HepG2 (cell line): ENCODE data around the gene FGD2. TPM values are rescaled to one million over a fixed set of nuclear protein-coding genes. Genes with fewer than 3 reads are reported as not detected.
A peak's percentile ranks its signal among the peaks of the same experiment; 100 is the strongest.

Source experiments
- ATAC-seq: fragments of 200-7000 bp; cut with Tn5 transposase; 3 replicates; pipeline ENCODE4 v1.9.1; 2020; ENCODE audit warnings: mild to moderate bottlenecking, moderate library complexity
- BruUV-seq: library from RNA; stranded (reverse); fragments of 400-500 nt; replicated peaks from 2 replicates; lab custom pipeline; 2021; lab: Mats Ljungman, UMichigan
- CTCF ChIA-PET: fragments of 300-600 bp; formaldehyde crosslinking; extraction: SDS; loops from one replicate; lab custom pipeline; 2021; ENCODE audit warnings: low total read pairs, inconsistent platforms, low intra/inter-chr PET ratio; lab: Yijun Ruan, JAX
- POLR2A ChIA-PET: fragments of 350-600 bp; sonication (Branson Sonifier 250); formaldehyde crosslinking; loops from one replicate; lab custom pipeline; 2020; ENCODE audit warnings: antibody characterized with exemption, inconsistent platforms; lab: Yijun Ruan, JAX
- DNase-seq: peaks from one replicate; pipeline ENCODE4 v3.0.0-alpha.2; 2015; ENCODE audit warnings: low spot score
- FAIRE-seq: peaks from 3 replicates; lab custom pipeline; 2011; peaks lifted over from hg19 to GRCh38; lab: Jason Lieb, UNC
- H2AFZ ChIP-seq: one replicate; pipeline ENCODE4 v1.6.1; 2011; ENCODE audit warnings: low read length, inconsistent platforms
- H3K27ac ChIP-seq: fragments of 300-600 bp; 3 replicates; pipeline ENCODE4 v1.8.0; 2011; ENCODE audit warnings: mixed run types, mild to moderate bottlenecking, mixed read lengths, low read length, inconsistent platforms; ENCODE audit not compliant: insufficient read depth; ENCODE audit errors: extremely low read length
- H3K27me3 ChIP-seq, 2 experiments: fragments of 200-600 bp in 1 of 2; 2 replicates in 1 of 2; 3 replicates in 1 of 2; pipeline versions ENCODE4 v1.6.0 to v1.8.0; 2011; ENCODE audit warnings: low read length in 2 of 2, mild to moderate bottlenecking in 2 of 2, moderate library complexity in 2 of 2, inconsistent platforms in 1 of 2; ENCODE audit not compliant: insufficient read depth in 2 of 2, control insufficient read depth in 1 of 2
- H3K36me3 ChIP-seq, 2 experiments: fragments of 200-600 bp in 1 of 2; replicated peaks in 1 of 2; 2 replicates in 1 of 2; 3 replicates in 1 of 2; pipeline versions ENCODE4 v1.5.1 to v1.8.0; 2011; ENCODE audit warnings: low read length in 2 of 2, inconsistent platforms in 1 of 2; ENCODE audit not compliant: insufficient read depth in 2 of 2, control insufficient read depth in 1 of 2
- H3K4me1 ChIP-seq: 2 replicates; pipeline ENCODE4 v1.5.1; 2012; ENCODE audit warnings: low read length, inconsistent platforms; ENCODE audit not compliant: insufficient read depth
- H3K4me2 ChIP-seq: 2 replicates; pipeline ENCODE4 v1.6.0; 2011; ENCODE audit warnings: low read depth, low read length, inconsistent platforms
- H3K4me3 ChIP-seq, 3 experiments: fragments of 200-600 bp in 1 of 3; sonication (generic), shearing (Covaris generic) in 1 of 3; replicated peaks in 1 of 3; 2 replicates each; pipeline ENCODE4 v1.5.1; 2011 to 2016; ENCODE audit warnings: low read length in 3 of 3, inconsistent platforms in 2 of 3, low read depth in 2 of 3, mild to moderate bottlenecking in 2 of 3, control low read depth in 1 of 3, mixed read lengths in 1 of 3; ENCODE audit not compliant: insufficient read depth in 1 of 3
- H3K79me2 ChIP-seq: one replicate; pipeline ENCODE4 v1.6.1; 2011; ENCODE audit warnings: low read length, inconsistent platforms; ENCODE audit not compliant: insufficient read depth
- H3K9ac ChIP-seq: 2 replicates; pipeline ENCODE4 v1.6.0; 2011; ENCODE audit warnings: mild to moderate bottlenecking, low read depth, low read length, inconsistent platforms; ENCODE audit not compliant: insufficient read depth
- H3K9me3 ChIP-seq: 2 replicates; pipeline ENCODE4 v1.5.1; 2012; ENCODE audit warnings: mild to moderate bottlenecking, low read length
- H4K20me1 ChIP-seq: 2 replicates; pipeline ENCODE4 v1.6.0; 2011; ENCODE audit warnings: inconsistent platforms, mild to moderate bottlenecking, low read length, moderate library complexity; ENCODE audit not compliant: insufficient read depth
- EED ChIP-seq: sonication (generic); formaldehyde crosslinking; IDR thresholded peaks from 2 replicates; pipeline ENCODE4 v1.5.0; 2020; ENCODE audit warnings: mild to moderate bottlenecking, missing genetic modification reagents
- ELF1 ChIP-seq: sonication (generic); formaldehyde crosslinking; IDR thresholded peaks from 2 replicates; pipeline ENCODE4 v1.4.0; 2020; ENCODE audit warnings: missing genetic modification reagents
- GPN1 ChIP-seq: sonication (generic); formaldehyde crosslinking; IDR thresholded peaks from 2 replicates; pipeline ENCODE4 v1.5.1; 2020; ENCODE audit warnings: missing genetic modification reagents, borderline replicate concordance
- NR2F6 ChIP-seq, 2 experiments: IDR thresholded peaks; 2 replicates each; pipeline ENCODE4 v1.6.1; 2016; ENCODE audit warnings: antibody characterized with exemption in 1 of 2, mild to moderate bottlenecking in 1 of 2
- SNRNP70 ChIP-seq: fragments of 200-400 bp; formaldehyde crosslinking; IDR thresholded peaks from 2 replicates; pipeline ENCODE4 v1.6.1; 2017; ENCODE audit warnings: mild to moderate bottlenecking, low read depth, low read length, moderate library complexity
- ZFP62 ChIP-seq: sonication (generic); formaldehyde crosslinking; IDR thresholded peaks from 2 replicates; pipeline ENCODE4 v1.4.0; 2020; ENCODE audit warnings: missing genetic modification reagents
- ZNF572 ChIP-seq: sonication (generic); formaldehyde crosslinking; IDR thresholded peaks from 2 replicates; pipeline ENCODE4 v1.5.1; 2020; ENCODE audit warnings: mild to moderate bottlenecking, missing genetic modification reagents
- ZNF768 ChIP-seq: sonication (generic); formaldehyde crosslinking; IDR thresholded peaks from 2 replicates; pipeline ENCODE4 v1.4.0; 2020; ENCODE audit warnings: missing genetic modification reagents
- ZSCAN9 ChIP-seq: IDR thresholded peaks from 2 replicates; pipeline ENCODE4 v1.6.1; 2016; ENCODE audit warnings: borderline replicate concordance
- WGBS: methylation state at CpG from one replicate; pipeline ENCODE4 v1.1.6; 2017; ENCODE audit warnings: low lambda C conversion rate; 5-methylcytosine and 5-hydroxymethylcytosine counted together
- in situ Hi-C: cut with HindIII; loops from 2 replicates; pipeline ENCODE4 v1.10.0; 2017; ENCODE audit warnings: low pct_unique_long_range_greater_than_20kb; ENCODE audit not compliant: extremely low pct_ligation_motif_present
- intact Hi-C: fragments of 100-400 bp; cut with micrococcal nuclease; formaldehyde crosslinking; loops from one replicate; pipeline ENCODE4 v1.10.0; 2022; ENCODE audit not compliant: unreplicated experiment
- polyA plus RNA-seq, 8 experiments: library from polyadenylated mRNA; depleted of rRNA in 3 of 8; stranded (reverse) in 7 of 8; unstranded in 1 of 8; fragments of >200 nt; fragmentation: Illumina TruSeq in 4 of 8; extraction: Trizol in 4 of 8; gene quantifications; 2 replicates each; pipeline versions ENCODE4 v1.2.1 to v1.2.3, GENCODE V29; 2011 to 2016; ENCODE audit warnings: low read depth in 4 of 8, missing spikeins in 1 of 8, mixed read lengths in 1 of 8; ENCODE audit not compliant: insufficient read depth in 1 of 8
- total RNA-seq, 5 experiments: library from RNA; depleted of rRNA; stranded (reverse); fragments of >200 nt; fragmentation: Illumina TruSeq; extraction: Trizol; gene quantifications; 2 replicates each; pipeline ENCODE4 v1.2.3, GENCODE V29; 2016; ENCODE audit warnings: low read depth in 1 of 5
- TF ChIP-seq, protein P1 (sequence below): sonication (generic); formaldehyde crosslinking; IDR thresholded peaks from 2 replicates; pipeline ENCODE4 v1.5.0; 2020; ENCODE audit warnings: mild to moderate bottlenecking, missing genetic modification reagents
- TF ChIP-seq, protein P2 (sequence below): sonication (generic); formaldehyde crosslinking; IDR thresholded peaks from 2 replicates; pipeline ENCODE4 v1.8.1; 2023; ENCODE audit warnings: mild to moderate bottlenecking, missing genetic modification reagents
- TF ChIP-seq, protein P3 (sequence below): sonication (generic); formaldehyde crosslinking; IDR thresholded peaks from 2 replicates; pipeline ENCODE4 v1.8.1; 2022; ENCODE audit warnings: mild to moderate bottlenecking, missing genetic modification reagents

The FGD2 gene
- total and polyA plus RNA-seq, 2 of the 13 experiments (the other 11 are each of a cell fraction or from before 2014, with no cell fraction given) = not detected

DNA sequence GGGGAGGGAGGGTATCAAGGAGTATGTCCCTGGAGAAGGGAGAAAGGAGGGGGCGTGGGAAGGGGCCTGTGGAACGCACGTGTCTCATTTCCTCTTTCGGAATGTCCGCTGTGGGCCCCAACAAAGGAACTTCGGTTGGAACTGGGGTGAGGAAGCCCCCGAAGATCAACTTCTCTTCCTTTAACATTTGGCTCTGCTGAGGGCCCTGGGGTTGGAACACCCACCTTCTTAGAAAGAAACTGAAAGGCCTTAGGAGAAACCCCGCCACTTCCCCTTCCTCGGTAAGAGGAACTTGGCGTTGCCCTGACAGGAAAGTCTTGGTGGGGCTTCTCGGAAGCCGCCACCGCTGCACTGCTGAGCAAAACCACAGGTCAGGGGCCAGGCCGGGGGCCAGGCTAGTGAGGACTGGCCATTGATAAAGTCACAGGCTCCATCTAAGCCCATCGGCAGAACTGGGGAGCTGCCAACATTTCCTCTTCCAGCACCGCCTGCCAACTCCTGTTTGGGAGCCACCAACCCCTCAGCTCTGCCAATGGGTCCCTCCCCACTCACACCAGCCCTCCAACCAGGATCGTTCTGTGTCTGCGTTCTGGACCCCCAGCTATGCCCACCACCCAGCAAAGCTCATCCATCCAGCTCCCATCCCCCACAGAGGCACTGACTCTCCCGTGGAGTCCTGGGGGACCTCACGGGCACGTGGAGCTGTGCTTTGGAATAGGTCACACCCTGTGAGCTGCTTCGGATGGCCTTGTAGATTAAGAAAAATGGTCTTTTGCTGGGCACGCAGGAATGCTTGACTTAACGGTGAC lies 44.8 kb downstream of the FGD2 start:
- ChIA-PET POLR2A (interaction anchor here (0.9 to 4.1 kb wide), 14 partner anchors 9 to 159 kb away, joined by 3 to 73 read pairs (median 8); partner anchors contain the start of gene PIM1), CTCF (interaction anchor here (1.5 to 3.1 kb wide), 4 partner anchors 10 to 160 kb away, joined by 3 to 72 read pairs (median 18); no protein-coding TSS in a partner anchor)
- ATAC-seq (peak; percentile 16), DNase-seq (no peak), FAIRE-seq (no peak)
- H3K36me3 ChIP-seq = no peaks in the 10 kb centered on the region
- no peak overlapping the region for H3K27ac ChIP-seq
- H2AFZ ChIP-seq = no peak overlapping the region
- BruUV-seq = no TSS peak
- in situ Hi-C loops (loop anchor here (5.0 kb wide), 3 partner anchors 52 to 157 kb away; partner anchors contain the start of gene PIM1), intact Hi-C loops (loop anchor here (2.0 to 5.0 kb wide), 2 partner anchors 21 to 33 kb away; no protein-coding TSS in a partner anchor)
- H3K9ac ChIP-seq = no peak overlapping the region
- WGBS = 42% methylated on average over 20 of the region's 24 CpGs
- H3K4me2 ChIP-seq = peak overlapping the region; percentile 77
- no peaks in the 10 kb centered on the region for H3K9me3 ChIP-seq
- H3K79me2 ChIP-seq = no peaks in the 10 kb centered on the region
- H3K4me3 ChIP-seq = peak overlapping the region in 1 of 3 experiments; percentile 64; a peak in 1 of 6 replicates
- peaks cover 2 to 17% of the 10 kb centered on the region in 2 experiments; a peak in 4 of 5 replicates for H3K27me3 ChIP-seq
- peaks cover 66% of the 10 kb centered on the region for H3K4me1 ChIP-seq
- H4K20me1 ChIP-seq = no peaks in the 10 kb centered on the region
- TF ChIP-seq ZNF768 (CRISPR knock-in tag) (no peak), ELF1 (no peak), GPN1 (CRISPR knock-in tag) (no peak), ZFP62 (CRISPR knock-in tag) (no peak), NR2F6 (IDR thresholded peaks at IDR 0.05) (peak; percentile 47; the same call in 1 of the 2 replicates), NR2F6 (CRISPR knock-in tag; IDR thresholded peaks at IDR 0.05) (0 out of 2 replicates have a peak, but pooled peaks have one; percentile 23), ZSCAN9 (CRISPR knock-in tag) (no peak), ZNF572 (0 out of 2 replicates have a peak, but pooled peaks have one; percentile 13), SNRNP70 (no peak), EED (CRISPR knock-in tag) (peak; percentile 47; the same call in 1 of the 2 replicates)
- TF ChIP-seq, protein P1, sequence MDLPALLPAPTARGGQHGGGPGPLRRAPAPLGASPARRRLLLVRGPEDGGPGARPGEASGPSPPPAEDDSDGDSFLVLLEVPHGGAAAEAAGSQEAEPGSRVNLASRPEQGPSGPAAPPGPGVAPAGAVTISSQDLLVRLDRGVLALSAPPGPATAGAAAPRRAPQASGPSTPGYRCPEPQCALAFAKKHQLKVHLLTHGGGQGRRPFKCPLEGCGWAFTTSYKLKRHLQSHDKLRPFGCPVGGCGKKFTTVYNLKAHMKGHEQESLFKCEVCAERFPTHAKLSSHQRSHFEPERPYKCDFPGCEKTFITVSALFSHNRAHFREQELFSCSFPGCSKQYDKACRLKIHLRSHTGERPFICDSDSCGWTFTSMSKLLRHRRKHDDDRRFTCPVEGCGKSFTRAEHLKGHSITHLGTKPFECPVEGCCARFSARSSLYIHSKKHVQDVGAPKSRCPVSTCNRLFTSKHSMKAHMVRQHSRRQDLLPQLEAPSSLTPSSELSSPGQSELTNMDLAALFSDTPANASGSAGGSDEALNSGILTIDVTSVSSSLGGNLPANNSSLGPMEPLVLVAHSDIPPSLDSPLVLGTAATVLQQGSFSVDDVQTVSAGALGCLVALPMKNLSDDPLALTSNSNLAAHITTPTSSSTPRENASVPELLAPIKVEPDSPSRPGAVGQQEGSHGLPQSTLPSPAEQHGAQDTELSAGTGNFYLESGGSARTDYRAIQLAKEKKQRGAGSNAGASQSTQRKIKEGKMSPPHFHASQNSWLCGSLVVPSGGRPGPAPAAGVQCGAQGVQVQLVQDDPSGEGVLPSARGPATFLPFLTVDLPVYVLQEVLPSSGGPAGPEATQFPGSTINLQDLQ (CRISPR knock-in tag) = no peak; the same call in 1 of the 2 replicates
- TF ChIP-seq, protein P2, sequence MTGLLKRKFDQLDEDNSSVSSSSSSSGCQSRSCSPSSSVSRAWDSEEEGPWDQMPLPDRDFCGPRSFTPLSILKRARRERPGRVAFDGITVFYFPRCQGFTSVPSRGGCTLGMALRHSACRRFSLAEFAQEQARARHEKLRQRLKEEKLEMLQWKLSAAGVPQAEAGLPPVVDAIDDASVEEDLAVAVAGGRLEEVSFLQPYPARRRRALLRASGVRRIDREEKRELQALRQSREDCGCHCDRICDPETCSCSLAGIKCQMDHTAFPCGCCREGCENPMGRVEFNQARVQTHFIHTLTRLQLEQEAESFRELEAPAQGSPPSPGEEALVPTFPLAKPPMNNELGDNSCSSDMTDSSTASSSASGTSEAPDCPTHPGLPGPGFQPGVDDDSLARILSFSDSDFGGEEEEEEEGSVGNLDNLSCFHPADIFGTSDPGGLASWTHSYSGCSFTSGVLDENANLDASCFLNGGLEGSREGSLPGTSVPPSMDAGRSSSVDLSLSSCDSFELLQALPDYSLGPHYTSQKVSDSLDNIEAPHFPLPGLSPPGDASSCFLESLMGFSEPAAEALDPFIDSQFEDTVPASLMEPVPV (CRISPR knock-in tag) = no peak
- TF ChIP-seq, protein P3, sequence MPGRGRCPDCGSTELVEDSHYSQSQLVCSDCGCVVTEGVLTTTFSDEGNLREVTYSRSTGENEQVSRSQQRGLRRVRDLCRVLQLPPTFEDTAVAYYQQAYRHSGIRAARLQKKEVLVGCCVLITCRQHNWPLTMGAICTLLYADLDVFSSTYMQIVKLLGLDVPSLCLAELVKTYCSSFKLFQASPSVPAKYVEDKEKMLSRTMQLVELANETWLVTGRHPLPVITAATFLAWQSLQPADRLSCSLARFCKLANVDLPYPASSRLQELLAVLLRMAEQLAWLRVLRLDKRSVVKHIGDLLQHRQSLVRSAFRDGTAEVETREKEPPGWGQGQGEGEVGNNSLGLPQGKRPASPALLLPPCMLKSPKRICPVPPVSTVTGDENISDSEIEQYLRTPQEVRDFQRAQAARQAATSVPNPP (CRISPR knock-in tag) = no peak
